CD4-positive, alpha-beta memory T cell (primary cell): ENCODE results near the gene ELL2. TPM values are rescaled to one million over a fixed set of nuclear protein-coding genes. Genes with fewer than 3 reads are reported as not detected.

ENCODE experiments used
- CTCF ChIA-PET: fragments of 350-600 bp; sonication (Branson Sonifier 250); formaldehyde crosslinking; loops from one replicate; lab custom pipeline; 2021; ENCODE audit warnings: inconsistent platforms; ENCODE audit not compliant: partially characterized antibody; lab: Charles Lee
- POLR2A ChIA-PET: fragments of 350-600 bp; sonication (Branson Sonifier 250); formaldehyde crosslinking; loops from one replicate; lab custom pipeline; 2021; ENCODE audit not compliant: partially characterized antibody; lab: Charles Lee
- DNase-seq, 5 donors: peaks; one replicate each; pipeline versions ENCODE4 v3.0.0 to v3.0.0-alpha.2; 2020 to 2022; ENCODE audit warnings: mixed read lengths in 1 of 5
- H3K27ac ChIP-seq: one replicate; pipeline ENCODE4 v1.7.0; 2013; ENCODE audit warnings: low read depth, low read length
- H3K27me3 ChIP-seq: 2 replicates; pipeline ENCODE4 v1.7.0; 2013; ENCODE audit warnings: mild to moderate bottlenecking, low read length, moderate library complexity; ENCODE audit not compliant: insufficient read depth
- H3K36me3 ChIP-seq: 2 replicates; pipeline ENCODE4 v1.7.0; 2013; ENCODE audit warnings: mild to moderate bottlenecking, low read length, moderate library complexity; ENCODE audit not compliant: insufficient read depth
- H3K4me1 ChIP-seq: 2 replicates; pipeline ENCODE4 v1.7.0; 2013; ENCODE audit warnings: mild to moderate bottlenecking, low read length, moderate library complexity; ENCODE audit not compliant: insufficient read depth
- H3K4me3 ChIP-seq, 2 donors: one replicate each; pipeline ENCODE4 v1.7.0; 2013; ENCODE audit warnings: low read length in 2 of 2, mild to moderate bottlenecking in 1 of 2
- H3K9me3 ChIP-seq, 2 donors: one replicate each; pipeline ENCODE4 v1.7.0; 2013; ENCODE audit warnings: low read length in 2 of 2, control low read depth in 1 of 2; ENCODE audit not compliant: control insufficient read depth in 1 of 2
- H3K27ac Mint-ChIP-seq, 7 donors: one replicate each; pipeline ENCODE4 v1.8.0; 2020 to 2021; ENCODE audit warnings: mixed read lengths in 7 of 7, mild to moderate bottlenecking in 6 of 7, inconsistent platforms in 3 of 7, moderate library complexity in 3 of 7
- H3K27me3 Mint-ChIP-seq, 2 donors: one replicate each; pipeline ENCODE4 v1.8.0; 2020 to 2021; ENCODE audit warnings: mixed read lengths in 2 of 2
- H3K36me3 Mint-ChIP-seq, 2 donors: one replicate each; pipeline ENCODE4 v1.8.0; 2020 to 2021; ENCODE audit warnings: mixed read lengths in 2 of 2, inconsistent platforms in 1 of 2, mild to moderate bottlenecking in 1 of 2
- H3K4me1 Mint-ChIP-seq, 4 donors: one replicate each; pipeline ENCODE4 v1.8.0; 2020 to 2021; ENCODE audit warnings: mixed read lengths in 4 of 4, mild to moderate bottlenecking in 1 of 4
- H3K4me3 Mint-ChIP-seq, 8 donors: one replicate each; pipeline ENCODE4 v1.8.0; 2020 to 2021; ENCODE audit warnings: mixed read lengths in 8 of 8, mild to moderate bottlenecking in 7 of 8, moderate library complexity in 6 of 8, inconsistent platforms in 3 of 8
- H3K9me3 Mint-ChIP-seq, 8 donors: one replicate each; pipeline ENCODE4 v1.8.0; 2020 to 2021; ENCODE audit warnings: mixed read lengths in 8 of 8, mild to moderate bottlenecking in 5 of 8, inconsistent platforms in 3 of 8, moderate library complexity in 1 of 8
- intact Hi-C: fragments of 100-400 bp; cut with micrococcal nuclease; formaldehyde crosslinking; loops from one replicate; pipeline ENCODE4 v1.15.1; 2023
- polyA plus RNA-seq, 2 donors: library from polyadenylated mRNA; unstranded; fragments of 300-500 nt; fragmentation: Illumina TruSeq; gene quantifications; one replicate each; pipeline ENCODE4 v1.2.3, GENCODE V29; 2021
- total RNA-seq, 2 experiments: library from RNA; stranded (reverse); gene quantifications; one replicate each; pipeline ENCODE4 v1.2.3, GENCODE V29; 2021

ELL2 gene
- total and polyA plus RNA-seq, 4 experiments from 2014 or later: 2.8 to 15.6 (median 9.3) TPM

- Mint-ChIP-seq H3K27me3 (peaks cover 1 to 2% of the 10 kb centered on the region in 2 donors), H3K36me3 (no peaks in the 10 kb centered on the region), H3K4me1 (no peaks in the 10 kb centered on the region), H3K4me3 (no peak overlapping the region), H3K9me3 (no peaks in the 10 kb centered on the region), H3K27ac (no peak overlapping the region)
- no peak overlapping the region for H3K4me3 ChIP-seq
- H3K4me1 ChIP-seq: no peaks in the 10 kb centered on the region
- no peaks in the 10 kb centered on the region for H3K9me3 ChIP-seq
- ChIA-PET CTCF (no interaction called here), POLR2A (no interaction called here)
- intact Hi-C loops: no loop called here
- no peaks in the 10 kb centered on the region for H3K36me3 ChIP-seq
- no peak overlapping the region for H3K27ac ChIP-seq
- H3K27me3 ChIP-seq: no peaks in the 10 kb centered on the region
- DNase-seq: no peak
These were observed 21.4 kb upstream of the ELL2 start for GRCh38 chr5:95983080-95983479.

DNA sequence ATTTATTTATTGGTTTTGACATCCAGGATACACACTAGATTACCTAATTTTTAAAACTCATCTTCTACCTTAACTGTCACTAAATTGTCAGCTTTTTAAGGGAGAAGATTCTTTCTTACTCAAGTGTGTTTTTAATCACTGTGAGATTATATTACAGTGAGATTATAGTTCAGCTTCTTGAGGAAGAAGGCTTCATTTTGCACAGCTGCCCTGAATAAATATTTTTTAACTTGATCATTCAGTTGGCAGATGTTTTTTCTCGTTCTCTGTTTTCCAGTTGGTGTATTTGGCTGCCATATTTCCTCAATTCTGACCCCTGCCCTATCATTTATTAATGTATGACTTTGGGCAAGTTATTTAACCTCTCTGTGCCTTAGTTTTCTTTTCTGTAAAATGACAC is 15.0 kb upstream of the ELL2 start:
- Histone ChIP-seq H3K4me3 (no peak overlapping the region), H3K9me3 (no peaks in the 10 kb centered on the region), H3K4me1 (no peaks in the 10 kb centered on the region), H3K36me3 (no peaks in the 10 kb centered on the region), H3K27ac (no peak overlapping the region), H3K27me3 (no peaks in the 10 kb centered on the region)
- no peak overlapping the region for H3K4me3 Mint-ChIP-seq
- POLR2A ChIA-PET: no interaction called here
- peaks cover 0 to 2% (median 0%) of the 10 kb centered on the region in 8 donors for H3K9me3 Mint-ChIP-seq
- no peak for DNase-seq
- CTCF ChIA-PET: no interaction called here
- no peaks in the 10 kb centered on the region for H3K4me1 Mint-ChIP-seq
- H3K27ac Mint-ChIP-seq: no peak overlapping the region
- no peaks in the 10 kb centered on the region for H3K36me3 Mint-ChIP-seq
- intact Hi-C loops: no loop called here
- H3K27me3 Mint-ChIP-seq: peaks cover 4 to 6% of the 10 kb centered on the region in 2 donors

DNA sequence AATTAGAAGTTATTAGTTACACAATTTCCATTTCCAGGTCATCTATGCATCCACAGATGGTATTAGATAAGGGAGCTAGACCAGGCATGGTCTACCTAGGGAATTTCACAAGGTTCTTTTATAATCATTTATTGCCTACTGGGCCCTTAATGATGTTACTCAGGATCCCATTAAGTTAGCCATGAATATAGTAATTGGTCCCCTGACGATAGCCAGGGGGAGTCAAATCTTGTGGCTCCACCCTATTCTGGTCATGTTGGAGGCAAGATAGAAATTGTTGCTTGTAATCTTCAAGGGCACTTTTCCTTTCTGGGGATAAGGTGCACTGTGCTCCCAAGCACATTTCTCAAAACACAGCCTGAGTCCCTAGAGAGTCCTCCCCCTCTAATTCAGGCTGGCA is 14.1 kb upstream of the ELL2 start:
- Histone ChIP-seq H3K4me3 (no peak overlapping the region), H3K4me1 (no peaks in the 10 kb centered on the region), H3K27me3 (no peaks in the 10 kb centered on the region), H3K36me3 (no peaks in the 10 kb centered on the region), H3K27ac (no peak overlapping the region), H3K9me3 (no peaks in the 10 kb centered on the region)
- H3K27ac Mint-ChIP-seq: no peak overlapping the region
- DNase-seq: no peak
- ChIA-PET POLR2A (no interaction called here), CTCF (no interaction called here)
- no peak overlapping the region for H3K4me3 Mint-ChIP-seq
- H3K9me3 Mint-ChIP-seq: peaks cover 0 to 2% (median 0%) of the 10 kb centered on the region in 8 donors
- no peaks in the 10 kb centered on the region for H3K4me1 Mint-ChIP-seq
- H3K36me3 Mint-ChIP-seq: no peaks in the 10 kb centered on the region
- intact Hi-C loops: no loop called here
- H3K27me3 Mint-ChIP-seq: peaks cover 4 to 6% of the 10 kb centered on the region in 2 donors

DNA sequence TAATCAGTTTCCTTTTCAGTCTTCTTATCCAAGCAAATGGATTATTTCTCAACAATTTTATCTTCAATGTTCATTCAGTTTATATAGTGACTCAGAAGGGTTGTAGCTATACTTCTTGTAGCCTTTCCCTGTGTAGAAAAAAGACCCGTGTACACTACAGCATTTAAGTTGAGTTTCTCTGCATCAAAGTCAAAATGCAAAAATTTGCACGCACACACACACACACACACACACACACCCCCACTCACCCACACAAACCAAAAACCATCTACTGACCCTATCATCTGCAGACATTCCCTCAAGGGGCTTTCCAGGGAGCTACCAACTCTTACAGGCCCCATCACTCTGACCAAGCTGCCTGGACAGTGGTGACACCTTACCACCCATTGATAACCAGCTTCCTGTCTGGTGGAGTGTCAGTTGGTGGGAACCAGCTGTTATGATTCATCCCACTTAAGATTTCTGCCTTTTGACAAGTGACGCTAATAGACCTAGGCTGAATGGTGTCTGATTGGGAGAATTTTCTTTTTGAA is 12.2 kb upstream of the ELL2 start:
- no peaks in the 10 kb centered on the region for H3K36me3 ChIP-seq
- H3K4me3 ChIP-seq: no peak overlapping the region
- ChIA-PET CTCF (interaction anchor here (1.7 to 2.6 kb wide), 2 partner anchors 11 to 120 kb away, joined by 4 to 6 read pairs; partner anchors contain the start of gene ELL2), POLR2A (no interaction called here)
- intact Hi-C loops: no loop called here
- no peaks in the 10 kb centered on the region for H3K4me1 Mint-ChIP-seq
- no peaks in the 10 kb centered on the region for H3K9me3 ChIP-seq
- H3K36me3 Mint-ChIP-seq: no peaks in the 10 kb centered on the region
- H3K27me3 ChIP-seq: no peaks in the 10 kb centered on the region
- no peak for DNase-seq
- H3K27ac ChIP-seq: no peak overlapping the region
- no peak overlapping the region for H3K27ac Mint-ChIP-seq
- no peaks in the 10 kb centered on the region for H3K4me1 ChIP-seq
- peaks cover 2 to 4% of the 10 kb centered on the region in 2 donors for H3K27me3 Mint-ChIP-seq
- H3K4me3 Mint-ChIP-seq: no peak overlapping the region
- peaks cover 0 to 7% (median 0%) of the 10 kb centered on the region in 8 donors for H3K9me3 Mint-ChIP-seq

DNA sequence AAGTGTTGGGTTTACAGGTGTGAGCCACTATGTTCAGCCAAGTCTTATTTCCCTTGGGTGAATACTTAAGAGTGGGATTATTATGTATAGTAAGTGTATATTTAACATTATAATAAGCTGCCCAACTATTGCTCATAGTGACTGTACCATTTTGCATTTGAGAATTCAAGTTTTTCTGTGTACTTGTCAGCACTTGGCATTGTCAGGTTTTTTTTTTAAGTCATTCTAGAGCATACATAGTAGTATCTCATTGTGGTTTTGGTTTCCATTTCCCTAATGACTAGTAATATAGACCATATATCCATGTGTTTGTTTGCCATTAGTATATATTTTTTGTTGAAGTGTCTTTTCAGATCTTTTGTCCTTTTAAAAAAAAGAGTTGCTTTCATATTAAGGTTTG is 10.5 kb upstream of the ELL2 start:
- no peak overlapping the region for H3K4me3 Mint-ChIP-seq
- no peaks in the 10 kb centered on the region for H3K9me3 ChIP-seq
- H3K36me3 ChIP-seq: no peaks in the 10 kb centered on the region
- DNase-seq: no peak
- no peak overlapping the region for H3K4me3 ChIP-seq
- H3K4me1 ChIP-seq: no peaks in the 10 kb centered on the region
- ChIA-PET CTCF (interaction anchor here (1.3 to 1.4 kb wide), 2 partner anchors 10 to 15 kb away, joined by 3 to 7 read pairs; partner anchors contain the start of gene ELL2), POLR2A (interaction anchor here (0.7 kb wide), 1 partner anchor 327 kb away, joined by 3 read pairs; no protein-coding TSS in a partner anchor)
- peaks cover 2% of the 10 kb centered on the region in 2 donors for H3K27me3 Mint-ChIP-seq
- no peaks in the 10 kb centered on the region for H3K27me3 ChIP-seq
- intact Hi-C loops: no loop called here
- no peaks in the 10 kb centered on the region for H3K4me1 Mint-ChIP-seq
- H3K36me3 Mint-ChIP-seq: no peaks in the 10 kb centered on the region
- peaks cover 0 to 7% (median 0%) of the 10 kb centered on the region in 8 donors for H3K9me3 Mint-ChIP-seq
- H3K27ac Mint-ChIP-seq: no peak overlapping the region
- H3K27ac ChIP-seq: no peak overlapping the region

- Mint-ChIP-seq H3K36me3 (no peaks in the 10 kb centered on the region), H3K27me3 (peaks cover 2% of the 10 kb centered on the region in 2 donors), H3K4me3 (no peak overlapping the region), H3K27ac (no peak overlapping the region), H3K4me1 (no peaks in the 10 kb centered on the region), H3K9me3 (peaks cover 0 to 7% (median 0%) of the 10 kb centered on the region in 8 donors)
- Histone ChIP-seq H3K27ac (no peak overlapping the region), H3K9me3 (no peaks in the 10 kb centered on the region), H3K36me3 (no peaks in the 10 kb centered on the region), H3K4me1 (no peaks in the 10 kb centered on the region), H3K4me3 (no peak overlapping the region), H3K27me3 (no peaks in the 10 kb centered on the region)
- intact Hi-C loops: no loop called here
- DNase-seq: no peak
- ChIA-PET CTCF (no interaction called here), POLR2A (no interaction called here)
These were observed 8.7 kb upstream of the ELL2 start for GRCh38 chr5:95970359-95970704.

- Mint-ChIP-seq H3K27ac (no peak overlapping the region), H3K27me3 (peaks cover 2% of the 10 kb centered on the region in 2 donors), H3K4me1 (no peaks in the 10 kb centered on the region), H3K9me3 (peaks cover 0 to 7% (median 0%) of the 10 kb centered on the region in 8 donors), H3K4me3 (no peak overlapping the region), H3K36me3 (no peaks in the 10 kb centered on the region)
- CTCF ChIA-PET: interaction anchor here (0.8 kb wide), 1 partner anchor 366 kb away, joined by 3 read pairs; no protein-coding TSS in a partner anchor
- POLR2A ChIA-PET: no interaction called here
- H3K27ac ChIP-seq: no peak overlapping the region
- no peaks in the 10 kb centered on the region for H3K9me3 ChIP-seq
- no peaks in the 10 kb centered on the region for H3K36me3 ChIP-seq
- DNase-seq: no peak
- no peak overlapping the region for H3K4me3 ChIP-seq
- H3K27me3 ChIP-seq: no peaks in the 10 kb centered on the region
- intact Hi-C loops: loop anchor here (10.0 kb wide), 2 partner anchors 185 to 635 kb away; no protein-coding TSS in a partner anchor
- no peaks in the 10 kb centered on the region for H3K4me1 ChIP-seq
These were observed 8.2 kb upstream of the ELL2 start for GRCh38 chr5:95969651-95970358.
